Uterus (tissue), 4 donors: ENCODE measurements around the gene KLHL40. TPM values are rescaled to one million over a fixed set of nuclear protein-coding genes. Genes with fewer than 3 reads are reported as not detected.
A peak's percentile ranks its signal among the peaks of the same experiment; 100 is the strongest.

Experiments
- DNase-seq, 2 donors: peaks; one replicate each; pipeline ENCODE4 v3.0.0-alpha.2; 2019 to 2020
- H3K27ac ChIP-seq, 2 donors: fragments of 200-600 bp; sonication (generic); 1 replicate in 1 of 2; 2 replicates in 1 of 2; pipeline ENCODE4 v1.5.1; 2016 to 2018
- H3K27me3 ChIP-seq, 2 donors: fragments of 200-600 bp; sonication (generic); one replicate each; pipeline ENCODE4 v1.5.1; 2018 to 2019; ENCODE audit warnings: control low read depth in 1 of 2
- H3K36me3 ChIP-seq, 2 donors: fragments of 200-600 bp; sonication (generic); one replicate each; pipeline ENCODE4 v1.5.1; 2019; ENCODE audit warnings: control low read depth in 1 of 2
- H3K4me1 ChIP-seq, 2 donors: fragments of 200-600 bp; sonication (generic); one replicate each; pipeline ENCODE4 v1.5.1; 2018 to 2019; ENCODE audit warnings: control low read depth in 1 of 2
- H3K4me3 ChIP-seq, 2 donors: fragments of 200-600 bp; sonication (generic); 1 replicate in 1 of 2; 2 replicates in 1 of 2; pipeline ENCODE4 v1.5.1; 2018 to 2019; ENCODE audit warnings: mild to moderate bottlenecking in 1 of 2
- H3K9me3 ChIP-seq, 2 donors: fragments of 200-600 bp; sonication (generic); one replicate each; pipeline ENCODE4 v1.5.1; 2019; ENCODE audit warnings: control low read depth in 1 of 2
- CTCF ChIP-seq, 4 experiments: fragments of 200-600 bp in 2 of 4; fragments of 450-650 bp in 2 of 4; sonication (generic) in 2 of 4; IDR thresholded peaks; one replicate each; pipeline ENCODE4 v1.5.1; 2016 to 2019; ENCODE audit warnings: antibody characterized with exemption in 4 of 4, mild to moderate bottlenecking in 2 of 4, moderate library complexity in 1 of 4
- POLR2A ChIP-seq, 2 donors: fragments of 450-650 bp; IDR thresholded peaks; one replicate each; pipeline ENCODE4 v1.6.1; 2016; ENCODE audit warnings: antibody characterized with exemption in 2 of 2, mild to moderate bottlenecking in 1 of 2, moderate library complexity in 1 of 2
- intact Hi-C: fragments of 100-400 bp; cut with DNase I; formaldehyde crosslinking; loops from one replicate; pipeline ENCODE4 v1.15.1; 2023; ENCODE audit warnings: low total_unique reads
- total RNA-seq, 4 donors: library from RNA; depleted of rRNA in 3 of 4; stranded (reverse); fragments of >200 nt in 3 of 4; gene quantifications; one replicate each; pipeline versions ENCODE4 v1.1.0 to v1.2.4, GENCODE V29; 2014 to 2023
- donor health status: DM: yes; HTN: yes; CAD: no.

KLHL40 gene
- total RNA-seq, 4 donors from 2014 or later = not detected

- Histone ChIP-seq H3K4me1 (peaks cover 3 to 21% of the 10 kb centered on the region in 2 donors), H3K4me3 (no peak overlapping the region), H3K9me3 (no peaks in the 10 kb centered on the region), H3K36me3 (no peaks in the 10 kb centered on the region), H3K27ac (peak overlapping the region; percentile 98 to 99), H3K27me3 (no peaks in the 10 kb centered on the region)
- DNase-seq = no peak
- intact Hi-C loops = loop anchor here (10.0 kb wide), 1 partner anchor 47 kb away; the partner anchor contains the start of gene NKTR
- TF ChIP-seq CTCF (IDR thresholded peaks at IDR 0.05) (no peak), POLR2A (IDR thresholded peaks at IDR 0.05) (no peak)
Measured at GRCh38 chr3:42651248-42652091, 33.9 kb upstream of the KLHL40 start.

GRCh38 chr3:42652251-42652610, 33.1 kb upstream of the KLHL40 start:
- Histone ChIP-seq H3K27me3 (no peaks in the 10 kb centered on the region), H3K36me3 (no peaks in the 10 kb centered on the region), H3K4me3 (peak overlapping the region; percentile 87 to 88), H3K4me1 (peaks cover 3 to 21% of the 10 kb centered on the region in 2 donors), H3K9me3 (no peaks in the 10 kb centered on the region), H3K27ac (peak overlapping the region; percentile 98 to 99)
- TF ChIP-seq POLR2A (IDR thresholded peaks at IDR 0.05) (no peak), CTCF (IDR thresholded peaks at IDR 0.05) (no peak)
- intact Hi-C loops = loop anchor here (10.0 kb wide), 1 partner anchor 47 kb away; the partner anchor contains the start of gene NKTR
- no peak for DNase-seq

GRCh38 chr3:42652611-42653302, 32.6 kb upstream of the KLHL40 start:
- H3K9me3 ChIP-seq = no peaks in the 10 kb centered on the region
- H3K4me1 ChIP-seq = peaks cover 3 to 21% of the 10 kb centered on the region in 2 donors
- DNase-seq = peak; percentile 63 to 67
- H3K4me3 ChIP-seq = peak overlapping the region; percentile 87 to 88
- peak overlapping the region; percentile 98 to 99 for H3K27ac ChIP-seq
- no peaks in the 10 kb centered on the region for H3K36me3 ChIP-seq
- TF ChIP-seq POLR2A (IDR thresholded peaks at IDR 0.05) (peak; percentile 54 to 65), CTCF (IDR thresholded peaks at IDR 0.05) (peak in 1 of 4 experiments; percentile 11)
- no peaks in the 10 kb centered on the region for H3K27me3 ChIP-seq
- intact Hi-C loops = loop anchor here (10.0 kb wide), 1 partner anchor 48 kb away; the partner anchor contains the start of gene NKTR

- TF ChIP-seq CTCF (IDR thresholded peaks at IDR 0.05) (no peak), POLR2A (IDR thresholded peaks at IDR 0.05) (no peak)
- Histone ChIP-seq H3K36me3 (no peaks in the 10 kb centered on the region), H3K27ac (peak overlapping the region; percentile 98 to 99), H3K4me3 (peak overlapping the region; percentile 87 to 88), H3K9me3 (no peaks in the 10 kb centered on the region), H3K4me1 (peaks cover 3 to 21% of the 10 kb centered on the region in 2 donors), H3K27me3 (no peaks in the 10 kb centered on the region)
- intact Hi-C loops = loop anchor here (10.0 kb wide), 1 partner anchor 48 kb away; the partner anchor contains the start of gene NKTR
- no peak for DNase-seq
Measured at GRCh38 chr3:42653303-42653559, 32.1 kb upstream of the KLHL40 start.
